MM.1S (cell line): ENCODE data around the gene ICA1L.
"Not testable (repeated sequence)": the region's sequence is repeated elsewhere in the genome, so short reads cannot be mapped to it uniquely, and the experiment has no call there.

Experiments
- DNase-seq: peaks from one replicate; pipeline ENCODE4 v3.0.0-alpha.2; 2015
- H2AFZ ChIP-seq: fragments of 300-600 bp; sonication (generic); 2 replicates; pipeline ENCODE4 v1.6.0; 2016; ENCODE audit warnings: antibody characterized with exemption, low read length
- H3F3A ChIP-seq: fragments of 300-600 bp; sonication (generic); 2 replicates; pipeline ENCODE4 v1.6.1; 2016; ENCODE audit warnings: mild to moderate bottlenecking, antibody characterized with exemption, low read length, moderate library complexity, mixed read lengths; ENCODE audit not compliant: insufficient read depth
- H3K27ac ChIP-seq: fragments of 300-600 bp; sonication (generic); 2 replicates; pipeline ENCODE4 v1.5.1; 2016; ENCODE audit warnings: mild to moderate bottlenecking, low read length
- H3K27me3 ChIP-seq: fragments of 300-600 bp; sonication (generic); replicated peaks from 2 replicates; pipeline ENCODE4 v1.6.0; 2016; ENCODE audit warnings: low read length; ENCODE audit not compliant: insufficient read depth
- H3K36me3 ChIP-seq: fragments of 300-600 bp; sonication (generic); replicated peaks from 2 replicates; pipeline ENCODE4 v1.6.1; 2016; ENCODE audit warnings: mild to moderate bottlenecking, low read length, mixed read lengths; ENCODE audit not compliant: insufficient read depth
- H3K4me1 ChIP-seq: fragments of 300-600 bp; sonication (generic); 2 replicates; pipeline ENCODE4 v1.6.1; 2016; ENCODE audit warnings: low read length, mixed read lengths
- H3K4me2 ChIP-seq: fragments of 300-600 bp; sonication (generic); 2 replicates; pipeline ENCODE4 v1.6.0; 2016; ENCODE audit warnings: low read depth, low read length
- H3K4me3 ChIP-seq: fragments of 300-600 bp; sonication (generic); 2 replicates; pipeline ENCODE4 v1.5.1; 2016; ENCODE audit warnings: low read length, mixed read lengths
- H3K79me2 ChIP-seq: fragments of 300-600 bp; sonication (generic); 2 replicates; pipeline ENCODE4 v1.6.1; 2016; ENCODE audit warnings: mixed run types, low read length, mixed read lengths
- H3K9ac ChIP-seq: fragments of 300-600 bp; sonication (generic); 2 replicates; pipeline ENCODE4 v1.6.1; 2016; ENCODE audit warnings: low read length, mixed read lengths
- H3K9me2 ChIP-seq: fragments of 300-600 bp; sonication (generic); replicated peaks from 2 replicates; pipeline ENCODE4 v1.6.1; 2016; ENCODE audit warnings: mild to moderate bottlenecking, low read length, mixed read lengths; ENCODE audit not compliant: insufficient read depth
- H3K9me3 ChIP-seq: fragments of 300-600 bp; sonication (generic); replicated peaks from 2 replicates; pipeline ENCODE4 v1.6.1; 2016; ENCODE audit warnings: mild to moderate bottlenecking, low read length, mixed read lengths; ENCODE audit not compliant: insufficient read depth
- H4K20me1 ChIP-seq: fragments of 300-600 bp; sonication (generic); 2 replicates; pipeline ENCODE4 v1.6.1; 2016; ENCODE audit warnings: mild to moderate bottlenecking, low read length, moderate library complexity, mixed read lengths; ENCODE audit not compliant: insufficient read depth
- EZH2 ChIP-seq: fragments of 300-600 bp; sonication (generic); optimal IDR thresholded peaks from 2 replicates; pipeline ENCODE3; 2017; ENCODE audit warnings: low read depth, mild to moderate bottlenecking, antibody characterized with exemption, low read length, mixed read lengths
- EZH2phosphoT487 ChIP-seq: fragments of 300-600 bp; sonication (generic); IDR thresholded peaks from 2 replicates; pipeline ENCODE4 v1.6.1; 2018; ENCODE audit warnings: antibody characterized with exemption, low read length
- TF ChIP-seq, protein P1 (sequence below): fragments of 300-600 bp; sonication (generic); IDR thresholded peaks from 2 replicates; pipeline ENCODE4 v1.5.1; 2016; ENCODE audit warnings: antibody characterized with exemption, low read length, mixed read lengths

The ICA1L gene

DNA sequence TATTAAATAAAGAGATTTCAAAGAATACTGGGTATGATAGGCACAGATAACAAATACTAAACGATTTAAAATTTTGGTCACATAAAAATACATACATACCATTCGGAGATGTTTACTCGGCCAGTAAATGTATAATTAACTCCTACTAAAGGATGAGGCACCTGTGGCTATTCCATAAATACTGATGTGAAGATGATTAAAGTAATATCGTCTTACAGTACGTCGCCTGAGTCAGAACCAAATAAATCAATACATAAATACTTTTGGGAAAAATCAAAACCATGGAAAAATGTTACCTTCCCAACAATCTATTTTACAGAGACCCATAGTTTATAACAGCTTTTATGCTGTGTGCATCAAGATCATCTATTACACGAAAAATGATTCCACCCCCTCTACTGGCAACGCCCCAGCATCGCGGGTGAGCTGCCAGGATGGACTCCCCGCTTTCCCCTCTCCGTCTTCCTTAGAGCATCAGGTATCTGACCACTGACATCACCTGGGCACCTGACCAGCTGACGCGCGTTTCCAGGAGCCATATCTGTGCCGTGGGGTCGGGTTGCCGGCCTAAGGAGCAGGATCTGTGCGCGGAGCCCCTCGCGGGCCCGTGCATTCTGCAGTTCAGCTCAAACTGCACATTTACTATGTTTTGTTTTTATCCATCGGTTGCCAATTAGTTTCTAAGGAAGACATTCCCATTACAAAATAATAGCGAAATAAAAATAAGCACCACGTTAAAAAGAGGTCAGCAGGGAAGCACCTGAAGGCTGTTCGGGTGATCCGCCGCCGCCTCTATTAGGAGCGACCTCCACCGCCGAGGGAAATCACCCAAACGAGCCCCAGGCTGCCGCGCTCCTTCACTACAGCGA lies 901 bp downstream of the ICA1L start:
- Histone ChIP-seq H3K4me1 (no peaks in the 10 kb centered on the region), H3K27me3 (no peaks in the 10 kb centered on the region), H2AFZ (peak overlapping the region; percentile 97), H3K4me3 (peak overlapping the region; percentile 81), H4K20me1 (no peaks in the 10 kb centered on the region), H3K9me3 (no peaks in the 10 kb centered on the region), H3K36me3 (no peaks in the 10 kb centered on the region), H3K79me2 (no peaks in the 10 kb centered on the region), H3K27ac (peak overlapping the region; percentile 77; the same call in 1 of the 2 replicates), H3K4me2 (peak overlapping the region; percentile 90), H3K9ac (peak overlapping the region; percentile 84), H3K9me2 (no peaks in the 10 kb centered on the region), H3F3A (peaks cover 5% of the 10 kb centered on the region)
- peak; percentile 80 for DNase-seq
- TF ChIP-seq, protein P1, sequence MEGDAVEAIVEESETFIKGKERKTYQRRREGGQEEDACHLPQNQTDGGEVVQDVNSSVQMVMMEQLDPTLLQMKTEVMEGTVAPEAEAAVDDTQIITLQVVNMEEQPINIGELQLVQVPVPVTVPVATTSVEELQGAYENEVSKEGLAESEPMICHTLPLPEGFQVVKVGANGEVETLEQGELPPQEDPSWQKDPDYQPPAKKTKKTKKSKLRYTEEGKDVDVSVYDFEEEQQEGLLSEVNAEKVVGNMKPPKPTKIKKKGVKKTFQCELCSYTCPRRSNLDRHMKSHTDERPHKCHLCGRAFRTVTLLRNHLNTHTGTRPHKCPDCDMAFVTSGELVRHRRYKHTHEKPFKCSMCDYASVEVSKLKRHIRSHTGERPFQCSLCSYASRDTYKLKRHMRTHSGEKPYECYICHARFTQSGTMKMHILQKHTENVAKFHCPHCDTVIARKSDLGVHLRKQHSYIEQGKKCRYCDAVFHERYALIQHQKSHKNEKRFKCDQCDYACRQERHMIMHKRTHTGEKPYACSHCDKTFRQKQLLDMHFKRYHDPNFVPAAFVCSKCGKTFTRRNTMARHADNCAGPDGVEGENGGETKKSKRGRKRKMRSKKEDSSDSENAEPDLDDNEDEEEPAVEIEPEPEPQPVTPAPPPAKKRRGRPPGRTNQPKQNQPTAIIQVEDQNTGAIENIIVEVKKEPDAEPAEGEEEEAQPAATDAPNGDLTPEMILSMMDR, result peak; percentile 79
- no peak for TF ChIP-seq EZH2

DNA sequence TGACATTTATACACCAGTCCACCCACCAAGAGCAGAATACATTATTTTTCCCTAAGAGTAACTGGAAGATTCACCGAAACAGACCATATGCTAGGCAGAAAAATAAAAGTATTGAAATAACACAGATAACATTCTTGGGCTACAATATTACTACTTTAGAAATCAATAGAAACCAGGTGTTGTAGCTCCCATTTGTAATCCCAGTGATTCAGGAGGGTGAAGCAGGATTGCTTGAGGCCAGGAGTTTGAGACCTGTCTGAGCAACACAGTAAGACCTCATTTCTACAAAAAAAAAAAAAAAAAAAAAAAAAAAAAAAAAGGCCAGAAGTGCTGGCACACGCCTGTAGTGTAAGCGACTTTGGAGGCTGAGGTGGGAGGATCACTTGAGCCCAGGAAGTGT lies 9.6 kb downstream of the ICA1L start:
- DNase-seq, result no peak
- no peak for TF ChIP-seq EZH2
- Histone ChIP-seq H3K9me2 (no peaks in the 10 kb centered on the region), H4K20me1 (no peaks in the 10 kb centered on the region), H3K4me1 (no peaks in the 10 kb centered on the region), H2AFZ (no peak overlapping the region), H3K4me3 (no peak overlapping the region), H3K9ac (no peak overlapping the region), H3K27ac (no peak overlapping the region), H3K4me2 (no peak overlapping the region), H3K79me2 (no peaks in the 10 kb centered on the region), H3K9me3 (no peaks in the 10 kb centered on the region), H3K27me3 (no peaks in the 10 kb centered on the region), H3K36me3 (no peaks in the 10 kb centered on the region), H3F3A (no peaks in the 10 kb centered on the region)

DNA sequence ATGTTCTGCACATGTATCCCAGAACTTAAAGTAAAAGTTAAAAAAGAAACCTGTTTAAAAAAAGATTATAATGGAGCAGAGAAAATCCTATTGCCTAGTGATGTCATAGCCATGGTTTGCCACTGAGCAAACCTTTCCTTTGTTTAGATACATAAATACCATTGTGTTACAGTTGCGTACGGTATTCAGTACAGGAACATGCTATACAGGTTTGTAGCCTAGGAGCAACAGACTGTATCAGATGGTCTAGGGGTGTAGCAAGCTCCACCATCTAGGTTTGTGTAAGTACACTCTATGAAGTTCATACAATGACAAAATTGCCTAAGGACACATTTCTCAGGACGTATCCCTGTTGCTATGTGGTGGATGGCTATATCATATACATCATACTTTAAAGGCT lies 13.0 kb downstream of the ICA1L start:
- Histone ChIP-seq H3K36me3 (no peaks in the 10 kb centered on the region), H3F3A (no peaks in the 10 kb centered on the region), H3K9me2 (no peaks in the 10 kb centered on the region), H3K4me1 (no peaks in the 10 kb centered on the region), H3K27me3 (no peaks in the 10 kb centered on the region), H4K20me1 (no peaks in the 10 kb centered on the region), H3K9ac (no peak overlapping the region), H2AFZ (no peak overlapping the region), H3K4me2 (no peak overlapping the region), H3K79me2 (no peaks in the 10 kb centered on the region), H3K4me3 (no peak overlapping the region), H3K9me3 (no peaks in the 10 kb centered on the region), H3K27ac (no peak overlapping the region)
- TF ChIP-seq EZH2phosphoT487, result no peak
- TF ChIP-seq EZH2, result no peak
- TF ChIP-seq, protein P1, result no peak
- DNase-seq, result no peak

DNA sequence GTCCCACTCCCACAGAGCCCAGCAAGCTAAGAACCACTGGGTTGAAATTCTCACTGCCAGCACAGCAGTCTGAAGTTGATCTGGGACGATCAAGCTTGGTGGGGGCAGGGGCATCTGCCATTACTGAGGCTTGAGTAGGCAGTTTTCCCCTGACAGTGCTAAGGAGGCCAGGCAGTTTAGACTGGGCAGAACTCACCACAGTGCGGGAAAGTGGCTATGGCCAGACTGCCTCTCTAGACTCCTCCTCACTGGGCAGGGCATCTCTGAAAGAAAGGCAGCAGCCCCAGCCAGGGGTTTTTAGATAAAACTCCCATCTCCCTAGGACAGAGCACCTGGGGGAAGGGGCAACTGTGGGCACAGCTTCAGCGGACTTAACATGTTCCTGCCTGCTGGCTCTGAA lies 22.2 kb downstream of the ICA1L start:
- H3K27me3 ChIP-seq, H3K4me2 ChIP-seq, H3K9me3 ChIP-seq, H3K27ac ChIP-seq, H3K79me2 ChIP-seq, H4K20me1 ChIP-seq, H3K9me2 ChIP-seq, H3K36me3 ChIP-seq, DNase-seq, H3K4me3 ChIP-seq, H2AFZ ChIP-seq, H3F3A ChIP-seq, H3K4me1 ChIP-seq, H3K9ac ChIP-seq: not testable (repeated sequence)
